BE2C (cell line): ENCODE results near the gene UXS1.

ENCODE experiments used
- DNase-seq: peaks from one replicate; pipeline ENCODE4 v3.0.0-alpha.2; 2020
- H3K27me3 ChIP-seq: fragments of 250-450 bp; sonication (Bioruptor Pico); 2 replicates; pipeline ENCODE4 v1.5.1; 2020; ENCODE audit warnings: mild to moderate bottlenecking
- H3K36me3 ChIP-seq: fragments of 250-450 bp; sonication (Bioruptor Pico); 2 replicates; pipeline ENCODE4 v1.5.1; 2020; ENCODE audit warnings: mild to moderate bottlenecking
- H3K4me1 ChIP-seq: fragments of 250-450 bp; sonication (Bioruptor Pico); 2 replicates; pipeline ENCODE4 v1.5.1; 2020
- H3K4me3 ChIP-seq: 2 replicates; pipeline ENCODE4 v1.5.1; 2011; ENCODE audit warnings: low read depth, low read length
- H3K9me3 ChIP-seq: fragments of 250-450 bp; sonication (Bioruptor Pico); 2 replicates; pipeline ENCODE4 v1.5.1; 2020
- TF ChIP-seq, protein P1 (sequence below): IDR thresholded peaks from 2 replicates; pipeline ENCODE4 v1.5.1; 2012; ENCODE audit warnings: mild to moderate bottlenecking, low read depth, low read length

UXS1 gene

DNA sequence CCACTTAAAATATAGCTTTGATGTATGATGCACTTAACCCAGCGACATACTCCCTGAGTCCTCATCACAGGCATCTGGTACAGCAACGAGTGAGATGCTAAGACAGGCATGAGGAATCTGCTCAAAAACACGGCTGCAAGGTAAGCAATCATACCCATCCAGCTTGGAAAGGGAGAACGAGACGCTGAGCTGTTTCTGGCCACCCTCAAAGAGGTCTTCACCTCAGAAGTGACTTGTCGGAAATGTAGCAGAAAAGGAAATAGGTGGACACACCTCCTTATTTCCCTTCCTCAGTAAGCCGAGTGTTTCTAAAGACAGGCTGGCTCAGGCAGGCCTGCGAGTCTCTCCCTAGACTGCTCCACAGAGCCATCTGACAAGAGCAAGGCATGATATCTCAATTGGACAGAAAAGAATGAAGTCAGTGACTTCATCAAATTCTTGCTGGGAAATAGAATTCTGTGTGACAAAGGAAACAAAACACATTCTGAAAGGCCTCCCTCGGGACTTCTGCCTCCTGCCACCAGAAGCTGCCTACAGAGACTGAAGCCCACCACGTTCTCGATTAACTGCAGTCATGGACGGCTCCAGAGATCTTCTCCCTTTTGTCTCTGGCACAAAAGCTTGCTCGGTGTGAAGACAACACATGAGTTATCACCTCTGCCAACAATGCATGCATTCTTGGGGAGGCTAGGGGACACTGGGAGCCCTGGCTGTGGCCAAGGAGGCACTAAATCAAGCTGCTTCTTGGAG lies 84.3 kb downstream of the UXS1 start:
- H3K36me3 ChIP-seq: no peaks in the 10 kb centered on the region
- TF ChIP-seq, protein P1, sequence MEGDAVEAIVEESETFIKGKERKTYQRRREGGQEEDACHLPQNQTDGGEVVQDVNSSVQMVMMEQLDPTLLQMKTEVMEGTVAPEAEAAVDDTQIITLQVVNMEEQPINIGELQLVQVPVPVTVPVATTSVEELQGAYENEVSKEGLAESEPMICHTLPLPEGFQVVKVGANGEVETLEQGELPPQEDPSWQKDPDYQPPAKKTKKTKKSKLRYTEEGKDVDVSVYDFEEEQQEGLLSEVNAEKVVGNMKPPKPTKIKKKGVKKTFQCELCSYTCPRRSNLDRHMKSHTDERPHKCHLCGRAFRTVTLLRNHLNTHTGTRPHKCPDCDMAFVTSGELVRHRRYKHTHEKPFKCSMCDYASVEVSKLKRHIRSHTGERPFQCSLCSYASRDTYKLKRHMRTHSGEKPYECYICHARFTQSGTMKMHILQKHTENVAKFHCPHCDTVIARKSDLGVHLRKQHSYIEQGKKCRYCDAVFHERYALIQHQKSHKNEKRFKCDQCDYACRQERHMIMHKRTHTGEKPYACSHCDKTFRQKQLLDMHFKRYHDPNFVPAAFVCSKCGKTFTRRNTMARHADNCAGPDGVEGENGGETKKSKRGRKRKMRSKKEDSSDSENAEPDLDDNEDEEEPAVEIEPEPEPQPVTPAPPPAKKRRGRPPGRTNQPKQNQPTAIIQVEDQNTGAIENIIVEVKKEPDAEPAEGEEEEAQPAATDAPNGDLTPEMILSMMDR: no peak
- H3K27me3 ChIP-seq: no peaks in the 10 kb centered on the region
- H3K4me3 ChIP-seq: no peak overlapping the region
- H3K4me1 ChIP-seq: no peaks in the 10 kb centered on the region
- H3K9me3 ChIP-seq: no peaks in the 10 kb centered on the region
- DNase-seq: no peak

DNA sequence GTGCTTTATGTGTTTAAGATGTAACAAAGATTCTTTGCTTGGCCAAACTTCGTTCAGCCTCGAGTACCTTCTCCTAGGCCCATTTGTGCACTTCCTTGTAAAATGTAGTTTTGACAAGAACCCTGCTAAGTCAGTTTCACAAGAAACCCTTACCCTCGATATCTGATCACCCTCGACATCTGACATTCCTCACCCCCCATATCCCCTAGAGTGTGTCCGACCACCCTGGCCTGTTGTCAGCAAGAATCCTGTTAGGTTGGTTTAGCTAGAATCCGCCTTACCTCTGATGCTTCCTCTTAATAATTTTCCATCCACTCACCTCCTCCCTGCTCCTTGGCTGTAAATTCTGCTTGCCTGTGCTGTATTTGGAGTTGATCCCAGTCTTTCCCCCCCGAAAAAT lies 85.3 kb downstream of the UXS1 start:
- TF ChIP-seq, protein P1: no peak
- no peaks in the 10 kb centered on the region for H3K27me3 ChIP-seq
- no peak for DNase-seq
- no peaks in the 10 kb centered on the region for H3K9me3 ChIP-seq
- no peak overlapping the region for H3K4me3 ChIP-seq
- H3K36me3 ChIP-seq: no peaks in the 10 kb centered on the region
- H3K4me1 ChIP-seq: no peaks in the 10 kb centered on the region

DNA sequence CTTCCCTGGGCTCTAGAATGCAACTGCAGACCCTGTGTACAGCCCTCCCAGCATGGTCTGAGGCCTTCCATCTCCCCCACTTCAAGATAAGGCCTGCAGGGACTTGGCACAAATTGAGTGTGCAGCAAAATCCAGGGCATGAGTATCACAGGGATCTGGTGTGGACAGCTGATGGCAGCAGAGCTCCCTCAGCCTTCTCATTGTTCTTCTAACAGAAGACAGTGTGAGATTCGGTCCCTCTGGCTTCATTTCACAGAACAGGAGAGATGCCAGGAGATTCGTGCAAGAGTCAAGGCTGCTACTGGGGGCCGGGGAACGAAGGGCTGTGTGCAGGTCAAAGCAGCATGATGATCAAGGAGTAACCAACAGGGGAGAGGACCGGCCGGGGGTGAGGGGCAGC lies 85.8 kb downstream of the UXS1 start:
- no peaks in the 10 kb centered on the region for H3K4me1 ChIP-seq
- DNase-seq: no peak
- no peaks in the 10 kb centered on the region for H3K36me3 ChIP-seq

DNA sequence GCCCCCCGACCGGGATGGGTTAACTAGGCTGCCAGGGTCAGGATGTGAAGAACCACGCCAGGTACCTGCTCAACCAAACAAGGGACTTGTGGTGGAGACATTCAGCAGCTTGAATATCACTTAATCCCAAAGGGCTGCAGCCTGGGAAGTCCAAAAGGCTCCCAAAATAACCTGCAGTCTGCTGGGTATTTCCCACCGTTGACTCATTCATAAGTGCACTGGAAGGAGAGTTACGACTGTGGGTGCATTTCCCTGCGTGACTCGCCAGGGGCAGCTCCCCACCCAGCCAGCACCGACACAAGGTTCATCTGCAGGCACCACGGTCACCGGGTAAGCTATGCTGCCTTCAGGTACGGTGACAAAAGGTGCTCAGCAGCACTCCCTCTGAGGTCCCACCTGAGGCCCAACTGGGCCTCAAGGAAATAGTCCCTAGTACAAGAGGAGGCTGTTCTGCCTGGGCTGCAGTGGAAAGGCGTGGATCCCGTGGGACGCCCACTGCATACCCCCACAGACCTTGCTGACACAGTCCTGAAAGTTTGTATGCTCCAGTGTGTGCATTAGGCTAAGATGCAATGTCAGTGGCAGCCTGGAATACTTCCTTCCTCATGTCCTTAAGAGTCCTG lies 86.5 kb downstream of the UXS1 start:
- H3K4me1 ChIP-seq: no peaks in the 10 kb centered on the region
- TF ChIP-seq, protein P1: no peak
- no peaks in the 10 kb centered on the region for H3K9me3 ChIP-seq
- no peak overlapping the region for H3K4me3 ChIP-seq
- DNase-seq: no peak
- no peaks in the 10 kb centered on the region for H3K27me3 ChIP-seq
- H3K36me3 ChIP-seq: no peaks in the 10 kb centered on the region

More for the DNA sequence above, 85.8 kb downstream of the UXS1 start:
- Histone ChIP-seq H3K4me3 (no peak overlapping the region), H3K9me3 (no peaks in the 10 kb centered on the region), H3K27me3 (no peaks in the 10 kb centered on the region)
- TF ChIP-seq, protein P1: peak; percentile 33; the same call in 1 of the 2 replicates

DNA sequence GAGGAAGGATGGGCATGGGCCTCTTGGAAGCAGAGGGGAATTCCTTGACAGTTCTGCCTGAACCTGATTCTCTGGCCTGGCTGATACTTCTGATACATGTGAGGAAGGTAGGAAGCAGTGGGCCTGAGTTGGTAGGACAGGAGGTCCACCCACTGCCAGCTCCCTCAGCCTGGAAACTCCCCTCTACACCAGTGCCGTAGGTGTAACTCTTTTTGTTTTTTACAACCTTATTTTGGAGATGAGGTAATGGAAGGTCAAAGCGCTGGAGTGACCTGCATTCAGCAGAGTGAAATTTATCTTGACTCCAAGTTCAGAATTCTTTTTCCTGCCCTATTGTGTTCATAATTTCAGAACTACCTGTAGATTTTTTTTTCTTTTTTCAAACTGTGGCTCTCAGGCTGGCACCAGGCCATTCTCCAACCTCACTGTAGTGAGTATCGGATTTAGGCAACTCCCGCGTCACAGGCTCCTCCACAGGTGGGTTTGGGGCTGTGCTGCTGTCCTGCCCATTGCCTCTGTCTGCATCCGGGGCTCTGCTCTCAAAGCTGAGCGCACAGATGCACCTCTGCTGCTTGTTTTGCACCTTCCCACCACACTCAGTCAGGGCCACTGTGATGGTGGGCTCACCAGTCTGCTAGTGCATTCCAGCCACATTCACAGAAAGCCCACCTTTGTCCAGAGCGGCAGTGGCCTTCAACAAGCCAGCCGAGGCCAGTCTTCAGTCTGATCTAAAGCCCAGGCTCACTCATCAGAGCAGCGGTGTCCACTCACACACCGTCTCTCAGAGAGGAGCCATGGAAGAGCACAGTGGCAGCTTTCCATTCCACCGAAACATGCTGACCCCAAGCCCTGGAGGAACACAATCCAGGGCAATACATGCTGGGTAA lies 87.2 kb downstream of the UXS1 start:
- no peaks in the 10 kb centered on the region for H3K36me3 ChIP-seq
- H3K27me3 ChIP-seq: no peaks in the 10 kb centered on the region
- no peak for DNase-seq
- TF ChIP-seq, protein P1: no peak
- no peaks in the 10 kb centered on the region for H3K9me3 ChIP-seq
- no peak overlapping the region for H3K4me3 ChIP-seq
- H3K4me1 ChIP-seq: no peaks in the 10 kb centered on the region
